SU-DHL-6 (cell line): ENCODE results near the gene TNS3.

Source experiments
- H2AFZ ChIP-seq: fragments of 200-600 bp; sonication (generic); 2 replicates; pipeline ENCODE4 v1.6.1; 2014; ENCODE audit warnings: low read depth, mild to moderate bottlenecking, moderate library complexity, mixed read lengths, antibody characterized with exemption, low read length; ENCODE audit not compliant: severe bottlenecking
- H3F3A ChIP-seq: fragments of 200-600 bp; shearing (Covaris generic); 2 replicates; pipeline ENCODE4 v1.6.0; 2016; ENCODE audit warnings: antibody characterized with exemption, mild to moderate bottlenecking; ENCODE audit not compliant: insufficient read depth
- H3K27ac ChIP-seq: fragments of 200-600 bp; sonication (generic); 2 replicates; pipeline ENCODE4 v1.5.1; 2016; ENCODE audit warnings: low read depth, mild to moderate bottlenecking, low read length, moderate library complexity, mixed read lengths
- H3K27me3 ChIP-seq: fragments of 200-600 bp; sonication (generic), shearing (Covaris generic); 2 replicates; pipeline ENCODE4 v1.6.0; 2014; ENCODE audit warnings: mild to moderate bottlenecking, low read length
- H3K36me3 ChIP-seq: fragments of 200-600 bp; sonication (generic); 2 replicates; pipeline ENCODE4 v1.6.1; 2014; ENCODE audit warnings: mild to moderate bottlenecking, low read length, mixed read lengths
- H3K4me2 ChIP-seq: fragments of 300-600, 200-600 bp; shearing (Covaris generic), sonication (generic); 2 replicates; pipeline ENCODE4 v1.6.0; 2014; ENCODE audit warnings: low read length, low read depth, mild to moderate bottlenecking; ENCODE audit not compliant: poor library complexity, severe bottlenecking
- H3K4me3 ChIP-seq: fragments of 200-600 bp; sonication (generic); 2 replicates; pipeline ENCODE4 v1.5.1; 2014; ENCODE audit warnings: antibody characterized with exemption, low read length, mild to moderate bottlenecking, mixed read lengths; ENCODE audit not compliant: insufficient read depth, poor library complexity, severe bottlenecking
- H3K79me2 ChIP-seq: fragments of 200-600 bp; sonication (generic); 2 replicates; pipeline ENCODE4 v1.6.1; 2014; ENCODE audit warnings: mild to moderate bottlenecking, low read length, moderate library complexity; ENCODE audit not compliant: insufficient read depth
- H3K9ac ChIP-seq: fragments of 200-600 bp; sonication (generic); 2 replicates; pipeline ENCODE4 v1.7.0; 2014; ENCODE audit warnings: mild to moderate bottlenecking, low read length
- H3K9me2 ChIP-seq: fragments of 200-600 bp; sonication (generic); replicated peaks from 2 replicates; pipeline ENCODE4 v1.6.1; 2014; ENCODE audit warnings: low read length; ENCODE audit not compliant: insufficient read depth
- H3K9me3 ChIP-seq: fragments of 200-600 bp; sonication (generic); 2 replicates; pipeline ENCODE4 v1.6.1; 2014; ENCODE audit warnings: low read length, mixed read lengths; ENCODE audit not compliant: insufficient read depth
- H4K20me1 ChIP-seq: fragments of 200-600 bp; sonication (generic); 2 replicates; pipeline ENCODE4 v1.6.1; 2014; ENCODE audit warnings: low read depth, mild to moderate bottlenecking, antibody characterized with exemption, low read length, moderate library complexity, mixed read lengths
- EZH2phosphoT487 ChIP-seq: fragments of 200-600 bp; sonication (generic), shearing (Covaris generic); conservative IDR thresholded peaks from 2 replicates; pipeline ENCODE4 v1.6.1; 2018; ENCODE audit warnings: mild to moderate bottlenecking, antibody characterized with exemption, low read length, moderate library complexity, mixed read lengths
- TF ChIP-seq, protein P1 (sequence below): fragments of 200-600 bp; sonication (generic); IDR thresholded peaks from one replicate; pipeline ENCODE4 v1.5.1; 2017; ENCODE audit warnings: antibody characterized with exemption, mild to moderate bottlenecking, low read length, moderate library complexity; ENCODE audit not compliant: insufficient read depth, poor library complexity, severe bottlenecking

Gene TNS3

DNA sequence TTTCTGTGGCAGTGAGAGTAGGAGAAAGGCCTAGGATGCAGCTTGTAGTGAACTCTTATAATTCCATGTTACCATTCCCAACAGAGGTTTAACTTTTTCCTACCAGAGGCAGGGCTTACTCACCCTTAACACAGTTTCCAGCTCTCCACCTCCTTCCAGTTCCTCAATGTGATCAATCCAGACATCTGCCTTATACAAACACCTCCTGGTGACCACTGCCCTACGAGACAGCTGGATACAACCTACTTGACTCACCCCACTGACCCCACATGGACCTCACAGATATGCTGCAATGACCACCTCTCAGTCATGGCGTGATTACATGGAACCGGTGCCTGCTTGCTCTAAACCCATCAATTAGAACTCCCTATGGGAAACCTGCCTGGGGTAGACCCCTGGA lies 326.5 kb downstream of the TNS3 start:
- no peaks in the 10 kb centered on the region for H4K20me1 ChIP-seq
- no peak overlapping the region for H3K4me3 ChIP-seq
- H2AFZ ChIP-seq: no peak overlapping the region
- no peaks in the 10 kb centered on the region for H3K9me2 ChIP-seq
- TF ChIP-seq EZH2phosphoT487: no peak
- TF ChIP-seq, protein P1, sequence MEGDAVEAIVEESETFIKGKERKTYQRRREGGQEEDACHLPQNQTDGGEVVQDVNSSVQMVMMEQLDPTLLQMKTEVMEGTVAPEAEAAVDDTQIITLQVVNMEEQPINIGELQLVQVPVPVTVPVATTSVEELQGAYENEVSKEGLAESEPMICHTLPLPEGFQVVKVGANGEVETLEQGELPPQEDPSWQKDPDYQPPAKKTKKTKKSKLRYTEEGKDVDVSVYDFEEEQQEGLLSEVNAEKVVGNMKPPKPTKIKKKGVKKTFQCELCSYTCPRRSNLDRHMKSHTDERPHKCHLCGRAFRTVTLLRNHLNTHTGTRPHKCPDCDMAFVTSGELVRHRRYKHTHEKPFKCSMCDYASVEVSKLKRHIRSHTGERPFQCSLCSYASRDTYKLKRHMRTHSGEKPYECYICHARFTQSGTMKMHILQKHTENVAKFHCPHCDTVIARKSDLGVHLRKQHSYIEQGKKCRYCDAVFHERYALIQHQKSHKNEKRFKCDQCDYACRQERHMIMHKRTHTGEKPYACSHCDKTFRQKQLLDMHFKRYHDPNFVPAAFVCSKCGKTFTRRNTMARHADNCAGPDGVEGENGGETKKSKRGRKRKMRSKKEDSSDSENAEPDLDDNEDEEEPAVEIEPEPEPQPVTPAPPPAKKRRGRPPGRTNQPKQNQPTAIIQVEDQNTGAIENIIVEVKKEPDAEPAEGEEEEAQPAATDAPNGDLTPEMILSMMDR: no peak
- H3F3A ChIP-seq: no peaks in the 10 kb centered on the region
- H3K79me2 ChIP-seq: no peaks in the 10 kb centered on the region
- H3K4me2 ChIP-seq: no peak overlapping the region
- H3K36me3 ChIP-seq: 0 out of 2 replicates have a peak, but pooled peaks cover 3% of the 10 kb centered on the region
- no peak overlapping the region for H3K9ac ChIP-seq
- H3K27me3 ChIP-seq: no peaks in the 10 kb centered on the region
- no peak overlapping the region for H3K27ac ChIP-seq
- H3K9me3 ChIP-seq: no peaks in the 10 kb centered on the region

DNA sequence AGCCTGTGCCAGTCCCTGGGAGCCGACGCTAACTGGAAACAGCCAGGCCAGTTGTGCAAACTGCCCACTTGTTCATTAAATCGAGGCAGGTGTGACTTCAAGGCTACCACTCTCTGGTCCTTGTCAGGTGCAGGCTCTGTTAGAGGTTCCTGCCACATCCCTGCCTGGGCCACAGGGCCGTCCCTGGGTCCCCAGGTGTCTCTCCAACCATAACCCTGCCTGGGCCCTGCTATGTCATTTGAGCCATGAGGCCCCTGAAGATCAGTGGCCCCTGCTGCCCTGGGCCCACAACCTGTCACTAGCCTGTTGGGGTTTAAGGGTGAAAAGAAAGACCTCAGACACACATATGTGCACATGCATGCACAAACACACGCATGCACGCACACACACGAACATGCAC lies 326.9 kb downstream of the TNS3 start:
- H3K4me3 ChIP-seq: no peak overlapping the region
- no peaks in the 10 kb centered on the region for H4K20me1 ChIP-seq
- H3K9ac ChIP-seq: peak overlapping the region; percentile 19; the same call in 1 of the 2 replicates
- H3K4me2 ChIP-seq: peak overlapping the region; percentile 55
- no peaks in the 10 kb centered on the region for H3K9me2 ChIP-seq
- H3K27ac ChIP-seq: no peak overlapping the region
- H3K36me3 ChIP-seq: 0 out of 2 replicates have a peak, but pooled peaks cover 3% of the 10 kb centered on the region
- H3K79me2 ChIP-seq: no peaks in the 10 kb centered on the region
- TF ChIP-seq EZH2phosphoT487: no peak
- TF ChIP-seq, protein P1: no peak
- H3K27me3 ChIP-seq: no peaks in the 10 kb centered on the region
- no peaks in the 10 kb centered on the region for H3K9me3 ChIP-seq
- peak overlapping the region; percentile 54 for H2AFZ ChIP-seq
- H3F3A ChIP-seq: no peaks in the 10 kb centered on the region

DNA sequence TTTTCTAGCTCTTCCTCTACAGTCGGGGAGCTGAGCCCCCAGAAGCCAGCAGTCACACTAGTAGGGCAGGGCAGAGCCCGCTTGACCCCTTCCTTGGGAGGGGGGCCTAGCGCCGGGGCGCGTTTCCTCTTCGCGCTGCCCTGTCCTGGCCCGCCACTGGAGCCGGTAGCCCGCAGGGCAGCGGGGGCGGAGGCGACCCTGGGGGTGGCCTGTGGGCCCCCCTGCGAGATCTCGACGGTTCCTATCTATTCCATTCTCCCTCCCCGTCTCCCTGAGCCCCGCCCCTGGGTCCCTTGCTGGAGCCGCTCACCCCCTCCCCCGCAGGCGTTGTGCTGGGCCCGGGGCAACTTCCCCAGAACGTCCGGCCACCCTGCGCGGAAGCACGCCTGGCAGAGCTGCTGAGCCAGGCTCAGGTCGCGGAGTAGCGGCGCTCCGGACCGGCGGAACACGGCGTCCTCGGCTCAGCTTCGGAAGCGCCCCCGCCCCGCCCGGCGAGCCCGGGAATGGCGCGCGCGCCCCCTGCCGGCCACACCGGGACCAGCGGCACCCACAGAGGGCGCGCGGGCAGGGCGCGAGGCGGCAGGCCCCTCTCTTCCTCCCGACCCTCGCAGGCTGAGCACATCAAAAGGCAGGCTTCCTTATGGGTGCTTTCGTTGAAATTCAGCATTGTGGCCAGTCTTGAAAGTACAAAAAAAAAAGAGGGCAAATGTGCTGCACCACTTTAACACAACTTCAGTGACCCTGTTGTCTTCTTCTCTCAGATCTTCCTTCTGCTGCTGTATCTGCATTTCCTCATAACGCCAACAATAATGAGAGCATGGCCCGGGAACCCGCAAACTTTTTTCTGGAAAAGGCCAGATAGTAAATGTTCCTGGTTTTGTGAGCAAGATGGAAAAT lies 327.6 kb downstream of the TNS3 start:
- Histone ChIP-seq H3K4me3 (peak overlapping the region; percentile 28), H3K9me3 (no peaks in the 10 kb centered on the region), H3K9me2 (no peaks in the 10 kb centered on the region), H3K27ac (no peak overlapping the region), H3K9ac (peak overlapping the region; percentile 19; the same call in 1 of the 2 replicates), H2AFZ (peak overlapping the region; percentile 54), H3K79me2 (no peaks in the 10 kb centered on the region), H3K4me2 (peak overlapping the region; percentile 55), H3K36me3 (0 out of 2 replicates have a peak, but pooled peaks cover 3% of the 10 kb centered on the region), H3K27me3 (no peaks in the 10 kb centered on the region), H3F3A (no peaks in the 10 kb centered on the region), H4K20me1 (no peaks in the 10 kb centered on the region)
- TF ChIP-seq, protein P1: peak; percentile 98
- no peak for TF ChIP-seq EZH2phosphoT487
